ENCODE results near the gene TAGLN.
"Not testable (repeated sequence)": the region's sequence is repeated elsewhere in the genome, so short reads cannot be mapped to it uniquely, and the experiment has no call there.

GRCh38 chr11:117209351-117210125, 10.4 kb downstream of the TAGLN start:
- not testable (repeated sequence) for TF ChIP-seq EZH2phosphoT487 (IDR thresholded peaks at IDR 0.05; ENCODE audit: low read length); CTCF (IDR thresholded peaks at IDR 0.05; ENCODE audit: low read length); EZH2 (optimal IDR thresholded peaks at IDR 0.05; ENCODE audit: low read depth, low read length)

Measured in MM.1S (cell line).